PC-9 (cell line): ENCODE measurements around the gene FXYD6. TPM values are rescaled to one million over a fixed set of nuclear protein-coding genes. Genes with fewer than 3 reads are reported as not detected.

Experiments
- BruUV-seq: library from RNA; stranded (reverse); fragments of 400-500 nt; replicated peaks from 2 replicates; lab custom pipeline; 2021; lab: Mats Ljungman, UMichigan
- CTCF ChIA-PET: fragments of 300-600 bp; sonication (Branson Sonifier 250); formaldehyde crosslinking; loops from one replicate; lab custom pipeline; 2022; ENCODE audit warnings: antibody characterized with exemption; lab: Charles Lee
- POLR2A ChIA-PET: fragments of 300-600 bp; sonication (Branson Sonifier 250); formaldehyde crosslinking; loops from one replicate; lab custom pipeline; 2022; ENCODE audit warnings: antibody characterized with exemption; ENCODE audit not compliant: unreplicated experiment; lab: Charles Lee
- DNase-seq, 2 experiments: peaks; one replicate each; pipeline versions ENCODE4 v3.0.0 to v3.0.0-alpha.2; 2015 to 2022; ENCODE audit warnings: mixed read lengths in 1 of 2
- H2AFZ ChIP-seq: fragments of 200-600 bp; sonication (generic); 2 replicates; pipeline ENCODE4 v1.8.1; 2017; ENCODE audit warnings: antibody characterized with exemption
- H3F3A ChIP-seq: fragments of 200-600 bp; sonication (generic); 2 replicates; pipeline ENCODE4 v1.8.1; 2017; ENCODE audit warnings: antibody characterized with exemption, mild to moderate bottlenecking, low read depth; ENCODE audit not compliant: insufficient read depth
- H3K27ac ChIP-seq: fragments of 200-600 bp; sonication (generic); 2 replicates; pipeline ENCODE4 v1.6.1; 2016; ENCODE audit warnings: mixed run types
- H3K27me3 ChIP-seq: fragments of 200-600 bp; sonication (generic); 2 replicates; pipeline ENCODE4 v1.6.1; 2016; ENCODE audit warnings: low read depth, mixed run types; ENCODE audit not compliant: insufficient read depth
- H3K36me3 ChIP-seq: fragments of 200-600 bp; sonication (generic); 2 replicates; pipeline ENCODE4 v1.6.1; 2016; ENCODE audit warnings: low read depth, mixed run types
- H3K4me1 ChIP-seq: fragments of 200-600 bp; sonication (generic); replicated peaks from 2 replicates; pipeline ENCODE4 v1.6.1; 2016; ENCODE audit warnings: mixed run types; ENCODE audit not compliant: insufficient read depth
- H3K4me2 ChIP-seq: fragments of 200-600 bp; sonication (generic); 2 replicates; pipeline ENCODE4 v1.6.1; 2017; ENCODE audit warnings: mixed run types
- H3K4me3 ChIP-seq: fragments of 200-600 bp; sonication (generic); 2 replicates; pipeline ENCODE4 v1.6.1; 2016; ENCODE audit warnings: mixed run types
- H3K79me2 ChIP-seq: fragments of 200-600 bp; sonication (generic); 2 replicates; pipeline ENCODE4 v1.6.1; 2017; ENCODE audit warnings: low read depth, mixed run types
- H3K9me2 ChIP-seq: fragments of 200-600 bp; sonication (generic); 2 replicates; pipeline ENCODE4 v1.8.1; 2017; ENCODE audit warnings: mild to moderate bottlenecking; ENCODE audit not compliant: insufficient read depth
- H3K9me3 ChIP-seq: fragments of 200-600 bp; sonication (generic); 2 replicates; pipeline ENCODE4 v1.8.1; 2016; ENCODE audit warnings: low read depth; ENCODE audit not compliant: insufficient read depth
- H4K20me1 ChIP-seq: fragments of 200-600 bp; sonication (generic); 2 replicates; pipeline ENCODE4 v1.8.1; 2017; ENCODE audit not compliant: insufficient read depth
- CTCF ChIP-seq: fragments of 200-600 bp; sonication (generic); conservative IDR thresholded peaks from 2 replicates; pipeline ENCODE4 v1.6.1; 2017; ENCODE audit warnings: mixed run types, antibody characterized with exemption, mild to moderate bottlenecking, moderate library complexity
- EZH2 ChIP-seq: fragments of 200-600 bp; sonication (generic); IDR thresholded peaks from 2 replicates; pipeline ENCODE4 v1.8.0; 2017; ENCODE audit warnings: antibody characterized with exemption, low read depth
- intact Hi-C: fragments of 100-400 bp; cut with micrococcal nuclease; formaldehyde crosslinking; loops from one replicate; pipeline ENCODE4 v1.10.0; 2022; ENCODE audit not compliant: unreplicated experiment
- total RNA-seq: library from RNA; stranded (reverse); gene quantifications from 2 replicates; pipeline ENCODE4 v1.2.3, GENCODE V29; 2021

The FXYD6 gene
- total RNA-seq, 1 experiment from 2014 or later = 0.20 TPM

DNA sequence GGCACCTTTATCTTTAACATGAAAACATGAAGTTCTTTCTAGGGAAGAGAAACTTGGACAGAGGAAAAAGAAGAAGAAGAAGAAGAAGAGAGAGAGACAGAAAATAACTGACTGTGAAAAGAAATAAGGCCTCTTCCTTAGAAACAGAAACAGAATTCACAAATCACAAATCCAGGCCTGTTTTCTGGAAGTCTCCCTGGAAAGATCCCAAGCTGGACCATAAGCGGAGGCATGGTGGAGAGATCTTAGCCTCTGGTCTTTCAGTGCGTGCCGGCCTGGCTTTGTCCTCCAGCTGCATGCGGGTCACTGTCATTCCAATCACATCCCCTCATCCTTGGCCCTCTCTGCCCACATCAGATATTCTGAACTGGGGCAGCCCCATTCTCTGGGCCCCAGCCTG, 6.9 kb downstream of the FXYD6 start:
- TF ChIP-seq EZH2 (no peak), CTCF (no peak)
- no peak overlapping the region for H3K27ac ChIP-seq
- intact Hi-C loops = no loop called here
- H2AFZ ChIP-seq = no peak overlapping the region
- CTCF ChIA-PET = no interaction called here
- no peaks in the 10 kb centered on the region for H3K9me2 ChIP-seq
- H3K4me1 ChIP-seq = no peaks in the 10 kb centered on the region
- H3K4me3 ChIP-seq = no peak overlapping the region
- no peak for DNase-seq
- POLR2A ChIA-PET = no interaction called here
- no peaks in the 10 kb centered on the region for H3K79me2 ChIP-seq
- BruUV-seq = no TSS peak
- no peaks in the 10 kb centered on the region for H3K36me3 ChIP-seq
- no peak overlapping the region for H3K4me2 ChIP-seq
- H3F3A ChIP-seq = no peaks in the 10 kb centered on the region
- H3K27me3 ChIP-seq = peaks cover 96% of the 10 kb centered on the region
- H3K9me3 ChIP-seq = no peaks in the 10 kb centered on the region
- no peaks in the 10 kb centered on the region for H4K20me1 ChIP-seq

GRCh38 chr11:117868815-117869561, 7.5 kb downstream of the FXYD6 start:
- no peaks in the 10 kb centered on the region for H3K9me2 ChIP-seq
- H3F3A ChIP-seq = no peaks in the 10 kb centered on the region
- H2AFZ ChIP-seq = no peak overlapping the region
- no peaks in the 10 kb centered on the region for H3K79me2 ChIP-seq
- no peak for DNase-seq
- H3K4me2 ChIP-seq = no peak overlapping the region
- no peaks in the 10 kb centered on the region for H4K20me1 ChIP-seq
- H3K9me3 ChIP-seq = no peaks in the 10 kb centered on the region
- ChIA-PET POLR2A (no interaction called here), CTCF (interaction anchor here (0.6 kb wide), 1 partner anchor 78 kb away, joined by 3 read pairs; no protein-coding TSS in a partner anchor)
- TF ChIP-seq EZH2 (no peak), CTCF (no peak)
- intact Hi-C loops = no loop called here
- H3K27me3 ChIP-seq = peaks cover 96% of the 10 kb centered on the region
- no peaks in the 10 kb centered on the region for H3K4me1 ChIP-seq
- BruUV-seq = no TSS peak
- no peak overlapping the region for H3K27ac ChIP-seq
- no peak overlapping the region for H3K4me3 ChIP-seq
- no peaks in the 10 kb centered on the region for H3K36me3 ChIP-seq

DNA sequence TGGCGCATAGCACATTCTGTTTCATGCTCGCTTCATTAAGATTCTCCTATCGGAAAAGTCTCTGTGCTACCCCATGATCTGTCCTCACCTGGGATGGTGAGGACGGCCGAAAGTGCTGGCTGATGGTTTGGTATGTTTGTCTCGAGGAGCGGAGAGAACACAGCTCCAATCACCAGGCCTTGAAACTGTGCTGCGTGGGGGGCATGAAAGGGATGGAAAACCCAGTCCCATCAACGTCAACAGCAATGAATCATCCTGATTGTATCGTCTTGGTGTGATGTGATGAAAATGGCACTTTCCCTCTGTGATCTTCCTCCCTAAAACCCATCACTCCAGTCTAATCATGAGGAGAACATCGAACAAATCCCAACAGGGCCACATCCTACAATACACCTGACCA, 8.4 kb downstream of the FXYD6 start:
- no peak for DNase-seq
- ChIA-PET POLR2A (no interaction called here), CTCF (no interaction called here)
- no peaks in the 10 kb centered on the region for H3K79me2 ChIP-seq
- H2AFZ ChIP-seq = no peak overlapping the region
- H3K4me3 ChIP-seq = no peak overlapping the region
- no peak overlapping the region for H3K4me2 ChIP-seq
- no peaks in the 10 kb centered on the region for H3K9me2 ChIP-seq
- H3K27ac ChIP-seq = no peak overlapping the region
- no TSS peak for BruUV-seq
- no peaks in the 10 kb centered on the region for H3F3A ChIP-seq
- intact Hi-C loops = no loop called here
- no peaks in the 10 kb centered on the region for H3K9me3 ChIP-seq
- no peaks in the 10 kb centered on the region for H3K4me1 ChIP-seq
- no peaks in the 10 kb centered on the region for H3K36me3 ChIP-seq
- H4K20me1 ChIP-seq = no peaks in the 10 kb centered on the region
- TF ChIP-seq EZH2 (no peak), CTCF (no peak)
- peaks cover 93% of the 10 kb centered on the region for H3K27me3 ChIP-seq
